OCI-LY3 (cell line): ENCODE results near the gene SCRN2.

Experiments used
- CTCF ChIP-seq: fragments of 200-600, 300-600 bp; sonication (generic); IDR thresholded peaks from 2 replicates; pipeline ENCODE4 v1.5.1; 2014; ENCODE audit warnings: antibody characterized with exemption, low read length, low read depth
- EZH2phosphoT487 ChIP-seq: fragments of 200-600 bp; shearing (Covaris generic); IDR thresholded peaks from 2 replicates; pipeline ENCODE4 v1.6.1; 2018; ENCODE audit warnings: antibody characterized with exemption, mixed run types, low read depth

- no peak for TF ChIP-seq CTCF
- TF ChIP-seq EZH2phosphoT487 = no peak
Observed at GRCh38 chr17:47884905-47885730, 44.0 kb upstream of the SCRN2 start.
